ENCODE measurements around the gene QRICH2.
"Not testable (repeated sequence)": the region's sequence is repeated elsewhere in the genome, so short reads cannot be mapped to it uniquely, and the experiment has no call there.

QRICH2 gene

DNA sequence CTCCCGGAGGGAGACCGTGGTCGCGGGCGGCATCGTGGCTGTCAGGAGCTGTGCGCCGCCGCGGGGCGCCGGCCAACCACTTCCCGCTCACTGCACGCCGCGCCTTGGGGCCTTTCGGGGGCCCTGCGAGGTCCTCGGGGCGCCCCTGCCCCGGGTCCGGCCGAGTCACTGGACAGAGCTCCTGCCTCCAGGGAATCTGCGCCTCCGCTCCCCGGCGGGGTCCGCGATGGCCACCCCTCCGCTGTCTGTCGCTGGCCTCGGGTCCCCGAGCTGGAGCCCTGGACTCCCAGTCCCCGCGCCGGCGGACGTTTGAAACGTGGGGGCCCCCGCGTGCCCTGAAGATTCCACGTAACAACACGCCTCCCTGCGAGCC is at the start of gene QRICH2:
Gene QRICH2 (minus strand): TSS at position 311 of the 373 bp plus-strand sequence. CDS start 278 bp downstream, at position 33.
- Mint-ChIP-seq H3K36me3 (peaks cover 3 to 16% of the 10 kb centered on the region in 2 donors), H3K4me1 (peaks cover 0 to 4% of the 10 kb centered on the region in 2 donors)

GRCh38 chr17:76357597-76358158 is 49.6 kb upstream of the QRICH2 start:
- Mint-ChIP-seq H3K4me3 (no peak overlapping the region), H3K36me3 (no peaks in the 10 kb centered on the region), H3K4me1 (peaks cover 8 to 15% of the 10 kb centered on the region in 2 donors), H3K27ac (no peak overlapping the region), H3K27me3 (peaks cover 0 to 6% of the 10 kb centered on the region in 2 donors), H3K9me3 (no peaks in the 10 kb centered on the region)
- no peak for DNase-seq
- no peak for ATAC-seq (replicated peaks)

More for the DNA sequence above, at the start of gene QRICH2:
- Mint-ChIP-seq H3K27me3 (no peaks in the 10 kb centered on the region), H3K9me3 (no peaks in the 10 kb centered on the region), H3K4me3 (no peak within 1 kb of the TSS), H3K27ac (peak within 1 kb of the TSS; percentile 59)
- DNase-seq (no peak), ATAC-seq (replicated peaks) (no peak)

DNA sequence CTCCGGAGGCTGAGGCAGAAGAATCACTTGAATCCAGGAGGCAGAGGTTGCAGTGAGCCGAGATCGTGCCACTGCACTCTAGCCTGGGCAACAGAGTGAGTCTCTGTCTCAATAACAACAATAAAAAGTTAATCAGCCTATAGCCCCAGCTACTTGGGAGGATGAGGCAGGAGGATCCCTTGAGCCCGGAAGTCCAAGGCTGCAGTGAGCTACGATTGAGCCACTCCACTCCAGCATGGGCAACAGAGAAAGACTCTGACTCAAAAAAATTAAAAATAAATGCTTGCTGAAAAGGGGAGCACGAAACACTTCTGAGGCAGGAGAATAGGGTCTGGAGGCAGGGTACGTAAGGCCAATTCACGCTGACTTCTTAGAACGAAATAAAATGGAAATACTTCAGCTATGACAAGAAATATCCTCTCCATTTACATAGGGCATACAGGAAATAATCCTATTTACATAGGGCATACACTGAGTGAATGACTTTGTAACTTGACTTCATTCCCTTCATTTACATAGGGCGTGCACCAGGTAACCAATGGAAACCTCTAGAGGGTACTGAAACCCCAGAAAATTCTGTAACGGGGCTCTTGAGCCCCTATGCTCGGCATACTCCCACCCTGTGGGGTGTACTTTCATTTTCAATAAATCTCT is 48.9 kb upstream of the QRICH2 start:
- ATAC-seq (replicated peaks) (no peak), DNase-seq (no peak)
- peaks cover 9 to 20% of the 10 kb centered on the region in 2 donors for H3K4me1 Mint-ChIP-seq
- H3K4me3 Mint-ChIP-seq: no peak overlapping the region
- no peaks in the 10 kb centered on the region for H3K9me3 Mint-ChIP-seq
- no peak overlapping the region for H3K27ac Mint-ChIP-seq
- no peaks in the 10 kb centered on the region for H3K36me3 Mint-ChIP-seq
- H3K27me3 Mint-ChIP-seq: peaks cover 0 to under 1% of the 10 kb centered on the region in 2 donors

GRCh38 chr17:76354747-76355310 is 46.8 kb upstream of the QRICH2 start:
- peak overlapping the region; percentile 89 to 95 for H3K4me3 Mint-ChIP-seq
- no peak overlapping the region for H3K27ac Mint-ChIP-seq
- H3K4me1 Mint-ChIP-seq: peaks cover 12 to 22% of the 10 kb centered on the region in 2 donors
- no peak for DNase-seq
- peaks cover 0 to 4% of the 10 kb centered on the region in 2 donors for H3K36me3 Mint-ChIP-seq
- H3K27me3 Mint-ChIP-seq: no peaks in the 10 kb centered on the region
- H3K9me3 Mint-ChIP-seq: no peaks in the 10 kb centered on the region
- ATAC-seq (replicated peaks): no peak

DNA sequence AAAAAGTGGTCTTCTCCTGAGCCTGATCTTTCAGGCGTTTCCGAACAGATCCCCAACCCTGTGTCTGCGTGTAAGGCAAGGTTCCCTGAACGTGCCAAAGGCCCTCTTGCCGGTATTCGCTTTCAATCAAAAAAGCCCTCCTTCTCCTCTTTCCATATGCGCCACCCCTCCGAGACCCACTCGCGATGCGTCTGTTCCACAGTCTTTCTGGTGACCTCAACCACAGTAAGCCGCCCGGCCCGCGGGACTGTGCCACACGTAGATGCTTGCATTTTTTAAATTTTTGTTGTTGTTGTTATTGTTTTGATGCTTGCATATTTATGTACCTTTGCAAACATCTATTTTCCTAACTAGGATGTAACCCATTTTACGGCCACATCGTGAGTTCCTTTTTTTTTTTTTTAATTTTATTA is 46.2 kb upstream of the QRICH2 start:
- Mint-ChIP-seq H3K9me3 (no peaks in the 10 kb centered on the region), H3K4me3 (peak overlapping the region; percentile 89 to 95), H3K27ac (peak overlapping the region; percentile 100), H3K4me1 (peaks cover 12 to 22% of the 10 kb centered on the region in 2 donors), H3K27me3 (no peaks in the 10 kb centered on the region), H3K36me3 (peaks cover 0 to 4% of the 10 kb centered on the region in 2 donors)
- ATAC-seq (replicated peaks): no peak
- DNase-seq: no peak

DNA sequence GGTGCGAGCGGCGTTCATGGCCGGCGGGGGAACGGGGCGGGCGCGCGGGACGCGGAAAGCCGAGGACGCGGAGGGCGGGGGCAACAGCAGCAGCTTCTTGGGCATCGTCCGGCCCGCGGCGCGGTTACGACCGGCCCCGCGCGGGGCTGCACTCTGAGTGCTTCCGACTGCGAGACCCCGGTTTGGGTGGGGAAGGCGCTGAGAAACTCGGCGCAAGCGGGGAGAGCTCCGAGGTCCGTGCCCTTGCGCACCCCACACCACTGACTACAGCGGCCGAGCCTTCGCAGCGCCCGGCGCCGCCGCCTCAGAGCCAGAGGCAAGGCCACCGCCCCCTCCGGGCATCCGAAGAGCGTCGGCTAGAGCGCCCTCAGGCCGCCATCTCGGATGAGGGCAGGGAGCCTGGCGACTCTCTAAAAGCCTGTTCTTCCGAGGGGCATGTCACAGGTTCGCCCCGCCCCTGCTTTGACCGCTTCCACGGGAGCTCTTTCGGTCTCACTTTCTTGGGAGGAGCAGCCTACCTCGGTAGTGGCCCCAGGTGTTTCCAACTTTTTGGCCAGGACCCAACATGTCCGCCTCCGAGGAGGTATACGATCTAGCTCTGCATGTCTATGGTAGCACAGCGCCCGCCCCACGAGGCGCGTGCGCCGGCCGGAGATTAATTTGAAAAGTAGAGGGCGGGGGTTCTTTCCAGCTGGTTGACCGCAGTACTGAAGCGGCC is 45.7 kb upstream of the QRICH2 start, which contains the start of gene PRPSAP1:
Gene PRPSAP1 (minus strand): TSS at position 318 of the 718 bp plus-strand sequence. CDS start 213 bp downstream, at position 105.
- ATAC-seq (replicated peaks) (peak; percentile 95 to 97), DNase-seq (peak; percentile 87)
- Mint-ChIP-seq H3K27ac (peak within 1 kb of the TSS; percentile 100), H3K27me3 (no peaks in the 10 kb centered on the region), H3K36me3 (peaks cover 0 to 4% of the 10 kb centered on the region in 2 donors), H3K4me3 (peak within 1 kb of the TSS; percentile 89 to 95), H3K4me1 (peaks cover 12 to 22% of the 10 kb centered on the region in 2 donors), H3K9me3 (no peaks in the 10 kb centered on the region)

- Mint-ChIP-seq H3K9me3 (no peaks in the 10 kb centered on the region), H3K36me3 (peaks cover 0 to 4% of the 10 kb centered on the region in 2 donors), H3K4me1 (peaks cover 12 to 22% of the 10 kb centered on the region in 2 donors)
These were observed 45.0 kb upstream of the QRICH2 start for GRCh38 chr17:76353004-76353598.

GRCh38 chr17:76351526-76352071 is 43.5 kb upstream of the QRICH2 start:
- no peak for ATAC-seq (replicated peaks)
- Mint-ChIP-seq H3K4me3 (no peak overlapping the region), H3K9me3 (no peaks in the 10 kb centered on the region), H3K27ac (no peak overlapping the region), H3K4me1 (peaks cover 12 to 22% of the 10 kb centered on the region in 2 donors), H3K36me3 (peaks cover 8 to 15% of the 10 kb centered on the region in 2 donors), H3K27me3 (no peaks in the 10 kb centered on the region)
- no peak for DNase-seq

More at GRCh38 chr17:76353004-76353598, 45.0 kb upstream of the QRICH2 start:
- H3K27me3 Mint-ChIP-seq: no peaks in the 10 kb centered on the region
- peak overlapping the region; percentile 100 for H3K27ac Mint-ChIP-seq
- peak overlapping the region; percentile 89 to 95 for H3K4me3 Mint-ChIP-seq
- DNase-seq (peak; percentile 2), ATAC-seq (replicated peaks) (peak in 1 of 2 donors; percentile 10)

GRCh38 chr17:76350463-76350862 is 42.4 kb upstream of the QRICH2 start:
- ATAC-seq (replicated peaks): no peak
- H3K4me3 Mint-ChIP-seq: no peak overlapping the region
- no peak overlapping the region for H3K27ac Mint-ChIP-seq
- no peaks in the 10 kb centered on the region for H3K9me3 Mint-ChIP-seq
- peaks cover 12 to 22% of the 10 kb centered on the region in 2 donors for H3K4me1 Mint-ChIP-seq
- DNase-seq: no peak
- H3K27me3 Mint-ChIP-seq: no peaks in the 10 kb centered on the region
- peaks cover 16 to 24% of the 10 kb centered on the region in 2 donors for H3K36me3 Mint-ChIP-seq

DNA sequence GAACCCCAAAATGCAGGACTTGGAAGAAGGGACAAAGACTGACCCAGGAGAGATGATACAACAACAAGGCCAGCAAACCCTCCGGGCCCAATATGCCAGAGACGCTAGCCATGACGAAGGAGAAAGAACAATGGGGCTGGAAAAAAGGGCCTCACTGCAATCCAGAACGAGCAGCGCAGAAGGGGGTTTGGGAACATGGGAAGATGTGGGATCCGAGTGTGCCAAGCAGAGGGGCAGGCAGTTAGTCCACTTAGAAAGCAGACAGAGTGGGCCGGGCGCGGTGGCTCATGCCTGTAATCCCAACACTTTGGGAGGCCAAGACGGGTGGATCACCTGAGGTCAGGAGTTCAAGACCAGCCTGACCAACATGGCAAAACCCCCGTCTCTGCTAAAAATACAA is 38.9 kb upstream of the QRICH2 start:
- ATAC-seq (replicated peaks); H3K9me3 Mint-ChIP-seq; H3K27me3 Mint-ChIP-seq; H3K4me1 Mint-ChIP-seq; DNase-seq; H3K4me3 Mint-ChIP-seq; H3K27ac Mint-ChIP-seq: not testable (repeated sequence)
- peaks cover 20 to 40% of the 10 kb centered on the region in 2 donors for H3K36me3 Mint-ChIP-seq

DNA sequence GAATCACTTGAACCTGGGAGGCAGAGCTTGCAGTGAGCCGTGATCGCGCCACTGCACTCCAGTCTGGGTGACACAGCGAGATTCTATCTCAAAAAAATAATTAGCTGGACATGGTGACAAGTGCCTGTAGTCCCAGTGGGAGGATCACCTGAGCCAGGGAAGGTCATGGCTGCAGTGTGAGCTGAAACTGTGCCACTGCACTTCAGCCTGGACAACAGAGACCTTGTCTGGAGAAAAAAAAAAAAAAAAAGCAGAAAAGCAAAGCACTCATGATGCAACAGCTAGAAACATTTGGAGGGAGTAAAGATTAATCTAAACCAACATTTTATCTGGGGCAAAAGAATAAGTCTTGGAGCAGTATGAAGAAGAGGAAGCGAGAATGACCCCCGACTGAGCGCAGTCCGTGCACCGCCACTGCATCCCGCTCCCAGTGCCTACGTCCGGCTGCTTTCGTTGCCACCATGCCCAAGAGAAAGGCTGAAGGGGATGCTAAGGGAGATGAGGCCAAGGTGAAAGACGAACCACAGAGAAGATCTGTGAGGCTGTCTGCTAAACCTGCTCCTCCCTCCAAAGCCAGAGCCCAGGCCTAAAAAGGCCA is 37.4 kb upstream of the QRICH2 start:
- Mint-ChIP-seq H3K4me3 (no peak overlapping the region), H3K27me3 (no peaks in the 10 kb centered on the region), H3K36me3 (peaks cover 25 to 44% of the 10 kb centered on the region in 2 donors), H3K27ac (no peak overlapping the region), H3K4me1 (peaks cover 0 to 3% of the 10 kb centered on the region in 2 donors), H3K9me3 (no peaks in the 10 kb centered on the region)
- no peak for ATAC-seq (replicated peaks)
- no peak for DNase-seq

GRCh38 chr17:76343106-76343505 is 35.0 kb upstream of the QRICH2 start:
- ATAC-seq (replicated peaks) (no peak), DNase-seq (no peak)
- H3K4me1 Mint-ChIP-seq: peaks cover 0 to 3% of the 10 kb centered on the region in 2 donors
- no peaks in the 10 kb centered on the region for H3K9me3 Mint-ChIP-seq
- peaks cover 27 to 50% of the 10 kb centered on the region in 2 donors for H3K36me3 Mint-ChIP-seq
- no peaks in the 10 kb centered on the region for H3K27me3 Mint-ChIP-seq
- H3K4me3 Mint-ChIP-seq: no peak overlapping the region
- no peak overlapping the region for H3K27ac Mint-ChIP-seq

GRCh38 chr17:76341301-76341700 is 33.2 kb upstream of the QRICH2 start:
- ATAC-seq (replicated peaks) (no peak), DNase-seq (no peak)
- no peak overlapping the region for H3K4me3 Mint-ChIP-seq
- H3K27ac Mint-ChIP-seq: no peak overlapping the region
- H3K9me3 Mint-ChIP-seq: no peaks in the 10 kb centered on the region
- H3K4me1 Mint-ChIP-seq: peaks cover 0 to 6% of the 10 kb centered on the region in 2 donors
- no peaks in the 10 kb centered on the region for H3K27me3 Mint-ChIP-seq
- peaks cover 16 to 36% of the 10 kb centered on the region in 2 donors for H3K36me3 Mint-ChIP-seq
